GM21367 (cell line): ENCODE measurements around the gene BACH2.

Experiments used
- ATAC-seq: cut with Tn5 transposase; IDR thresholded peaks from one replicate; pipeline ENCODE4 v1.9.1; 2021; ENCODE audit not compliant: unreplicated experiment

The BACH2 gene

GRCh38 chr6:90302320-90302719 is 5.7 kb upstream of the BACH2 start:
- no peak for ATAC-seq

- ATAC-seq, result no peak
Observed at GRCh38 chr6:90301816-90302215, 5.2 kb upstream of the BACH2 start.

GRCh38 chr6:90298459-90299053 is 1.9 kb upstream of the BACH2 start:
- no peak for ATAC-seq

GRCh38 chr6:90297867-90298381 is 1.3 kb upstream of the BACH2 start:
- ATAC-seq, result no peak

GRCh38 chr6:90297115-90297866 is 648 bp upstream of the BACH2 start:
- no peak for ATAC-seq

GRCh38 chr6:90295854-90296340 is 746 bp downstream of the BACH2 start:
- ATAC-seq, result peak; percentile 39

- ATAC-seq, result no peak
Observed at GRCh38 chr6:90294989-90295853, 1.4 kb downstream of the BACH2 start.

- no peak for ATAC-seq
Observed at GRCh38 chr6:90294614-90294988, 2.0 kb downstream of the BACH2 start.

- no peak for ATAC-seq
Observed at GRCh38 chr6:90294008-90294511, 2.6 kb downstream of the BACH2 start.

- no peak for ATAC-seq
Observed at GRCh38 chr6:90293319-90293953, 3.2 kb downstream of the BACH2 start.

- ATAC-seq, result no peak
Observed at GRCh38 chr6:90291565-90291964, 5.1 kb downstream of the BACH2 start.

GRCh38 chr6:90290811-90291420 is 5.7 kb downstream of the BACH2 start:
- ATAC-seq, result no peak

GRCh38 chr6:90289902-90290301 is 6.7 kb downstream of the BACH2 start:
- ATAC-seq, result no peak

- ATAC-seq, result no peak
Observed at GRCh38 chr6:90288404-90288803, 8.2 kb downstream of the BACH2 start.

GRCh38 chr6:90286884-90287488 is 9.7 kb downstream of the BACH2 start:
- ATAC-seq, result no peak

- peak; percentile 61 for ATAC-seq
Observed at GRCh38 chr6:90285611-90286381, 10.8 kb downstream of the BACH2 start.

- peak; percentile 32 for ATAC-seq
Observed at GRCh38 chr6:90285042-90285481, 11.6 kb downstream of the BACH2 start.

- peak; percentile 67 for ATAC-seq
Observed at GRCh38 chr6:90284236-90285041, 12.2 kb downstream of the BACH2 start.
